ENCODE measurements around the gene DOCK3. TPM values are rescaled to one million over a fixed set of nuclear protein-coding genes. Genes with fewer than 3 reads are reported as not detected.

The DOCK3 gene
- total RNA-seq, 1 donor from 2014 or later, result 0.98 TPM

DNA sequence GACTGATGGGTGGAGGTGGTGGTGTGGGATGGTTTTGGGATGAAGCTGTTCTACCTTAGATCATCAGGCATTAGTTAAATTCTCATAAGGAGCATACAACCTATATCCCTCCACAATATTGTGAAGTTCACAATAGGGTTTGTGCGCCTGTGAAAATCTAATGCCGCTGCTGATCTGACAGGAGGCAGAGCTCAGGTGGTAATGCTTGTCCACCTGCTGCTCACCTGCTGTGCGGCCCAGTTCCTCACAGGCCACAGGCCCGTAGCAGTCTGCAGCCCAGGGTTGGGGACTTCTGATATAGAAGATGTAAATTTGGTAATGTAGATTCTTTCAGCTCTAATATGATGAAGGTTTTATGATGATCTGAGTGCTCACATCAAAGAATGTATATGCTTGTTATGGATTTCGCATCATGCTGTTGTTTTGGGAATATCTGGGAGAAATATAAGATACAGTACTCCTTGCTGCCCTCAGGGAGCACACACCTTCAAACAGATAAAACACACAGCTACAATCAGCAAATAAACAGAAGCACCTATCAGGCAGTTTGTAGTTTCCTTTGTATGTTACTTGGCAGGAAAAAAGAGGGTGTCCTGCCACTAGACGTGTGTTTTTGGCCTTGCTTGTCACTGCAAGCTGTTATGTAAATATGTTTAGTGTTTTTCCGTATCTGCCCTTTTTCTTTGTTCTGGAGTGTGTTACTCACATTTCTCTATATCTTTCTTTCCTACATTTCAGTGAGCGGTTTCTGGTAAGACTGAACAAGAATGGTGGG, 471.3 kb downstream of the DOCK3 start:
- no peaks in the 10 kb centered on the region for H3K9me3 ChIP-seq
- DNase-seq (ENCODE audit: extremely low spot score in 2 of 2), result no peak
- intact Hi-C loops (cut with DNase I), result no loop called here
- H3K4me3 ChIP-seq, result no peak overlapping the region
- H3K27me3 ChIP-seq, result no peaks in the 10 kb centered on the region
- TF ChIP-seq, protein P1, sequence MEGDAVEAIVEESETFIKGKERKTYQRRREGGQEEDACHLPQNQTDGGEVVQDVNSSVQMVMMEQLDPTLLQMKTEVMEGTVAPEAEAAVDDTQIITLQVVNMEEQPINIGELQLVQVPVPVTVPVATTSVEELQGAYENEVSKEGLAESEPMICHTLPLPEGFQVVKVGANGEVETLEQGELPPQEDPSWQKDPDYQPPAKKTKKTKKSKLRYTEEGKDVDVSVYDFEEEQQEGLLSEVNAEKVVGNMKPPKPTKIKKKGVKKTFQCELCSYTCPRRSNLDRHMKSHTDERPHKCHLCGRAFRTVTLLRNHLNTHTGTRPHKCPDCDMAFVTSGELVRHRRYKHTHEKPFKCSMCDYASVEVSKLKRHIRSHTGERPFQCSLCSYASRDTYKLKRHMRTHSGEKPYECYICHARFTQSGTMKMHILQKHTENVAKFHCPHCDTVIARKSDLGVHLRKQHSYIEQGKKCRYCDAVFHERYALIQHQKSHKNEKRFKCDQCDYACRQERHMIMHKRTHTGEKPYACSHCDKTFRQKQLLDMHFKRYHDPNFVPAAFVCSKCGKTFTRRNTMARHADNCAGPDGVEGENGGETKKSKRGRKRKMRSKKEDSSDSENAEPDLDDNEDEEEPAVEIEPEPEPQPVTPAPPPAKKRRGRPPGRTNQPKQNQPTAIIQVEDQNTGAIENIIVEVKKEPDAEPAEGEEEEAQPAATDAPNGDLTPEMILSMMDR (IDR thresholded peaks at IDR 0.05), result no peak
- no peaks in the 10 kb centered on the region for H3K4me1 ChIP-seq
- H3K27ac ChIP-seq, result no peak overlapping the region
- no peaks in the 10 kb centered on the region for H3K36me3 ChIP-seq

DNA sequence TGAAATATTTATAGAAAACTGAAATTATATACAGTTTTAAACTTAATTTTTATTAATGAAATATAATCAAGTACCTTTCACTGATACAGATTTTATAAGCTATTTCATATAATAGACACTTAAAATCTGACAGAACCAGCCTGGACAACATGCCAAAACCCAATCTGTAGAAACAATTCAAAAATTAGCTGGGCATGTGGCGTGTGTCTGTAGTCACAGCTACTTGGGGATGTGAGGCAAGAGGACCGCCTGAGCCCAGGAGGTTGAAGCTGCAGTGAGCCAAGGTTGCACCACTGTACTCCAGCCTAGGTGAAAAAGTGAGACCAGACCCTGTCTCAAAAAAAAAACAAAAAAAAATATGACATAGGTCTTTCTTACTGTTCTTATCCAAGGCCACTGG, 472.1 kb downstream of the DOCK3 start:
- Histone ChIP-seq H3K4me1 (no peaks in the 10 kb centered on the region), H3K27ac (no peak overlapping the region), H3K27me3 (no peaks in the 10 kb centered on the region), H3K36me3 (no peaks in the 10 kb centered on the region), H3K9me3 (no peaks in the 10 kb centered on the region), H3K4me3 (no peak overlapping the region)
- intact Hi-C loops (cut with DNase I), result no loop called here
- DNase-seq (ENCODE audit: extremely low spot score in 2 of 2), result no peak
- TF ChIP-seq, protein P1 (IDR thresholded peaks at IDR 0.05), result no peak
- no peak for TF ChIP-seq POLR2AphosphoS5 (IDR thresholded peaks at IDR 0.05; ENCODE audit: insufficient read depth in 1 of 2, low read depth in 1 of 2)
- TF ChIP-seq POLR2A (IDR thresholded peaks at IDR 0.05), result no peak

DNA sequence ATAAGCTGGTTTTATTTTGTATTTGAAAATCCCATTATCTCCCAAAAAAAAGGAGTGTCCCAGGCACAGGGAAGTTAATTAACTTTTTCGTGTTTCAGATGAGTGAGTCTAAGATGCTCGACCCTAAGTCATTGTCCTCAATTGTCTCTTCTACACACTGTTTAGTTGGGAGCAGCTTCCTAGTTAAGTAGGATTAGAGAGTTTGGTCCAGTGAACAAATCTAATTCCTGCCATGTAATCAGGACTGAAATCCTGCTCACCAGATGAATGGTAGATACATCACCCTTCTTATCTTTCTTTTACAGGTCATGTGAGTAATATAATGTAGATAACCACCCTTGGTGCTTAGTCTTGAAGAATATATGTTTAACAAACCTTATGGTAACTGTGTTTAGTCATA, 481.4 kb downstream of the DOCK3 start:
- DNase-seq (ENCODE audit: extremely low spot score in 2 of 2), result no peak
- Histone ChIP-seq H3K9me3 (no peaks in the 10 kb centered on the region), H3K27ac (no peak overlapping the region), H3K27me3 (no peaks in the 10 kb centered on the region), H3K4me3 (no peak overlapping the region), H3K36me3 (no peaks in the 10 kb centered on the region), H3K4me1 (no peaks in the 10 kb centered on the region)
- TF ChIP-seq, protein P1 (IDR thresholded peaks at IDR 0.05), result no peak
- TF ChIP-seq POLR2A (IDR thresholded peaks at IDR 0.05) (no peak), POLR2AphosphoS5 (IDR thresholded peaks at IDR 0.05; ENCODE audit: insufficient read depth in 1 of 2, low read depth in 1 of 2) (no peak)
- intact Hi-C loops (cut with DNase I), result no loop called here

DNA sequence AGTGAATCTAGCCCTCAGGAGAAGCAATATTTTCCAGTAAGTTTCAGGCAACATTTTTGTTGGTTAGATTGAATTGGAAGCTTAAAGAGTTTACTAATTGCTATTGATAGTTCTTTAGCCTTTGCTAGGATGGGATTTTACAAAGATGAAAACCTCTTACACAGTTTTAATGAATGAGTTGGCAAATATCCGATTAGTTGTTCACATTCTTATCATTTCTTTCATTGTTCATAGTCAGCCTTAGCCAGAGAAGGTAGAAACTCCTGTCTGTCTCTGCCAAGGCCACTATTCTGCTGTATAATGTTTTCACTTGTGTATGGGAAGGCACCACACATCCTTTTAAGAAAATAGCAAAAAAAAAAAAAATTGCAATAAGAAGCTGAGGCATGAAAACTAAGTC, 488.3 kb downstream of the DOCK3 start:
- TF ChIP-seq POLR2A (IDR thresholded peaks at IDR 0.05), result no peak
- no peak for TF ChIP-seq POLR2AphosphoS5 (IDR thresholded peaks at IDR 0.05; ENCODE audit: insufficient read depth in 1 of 2, low read depth in 1 of 2)
- TF ChIP-seq, protein P1 (IDR thresholded peaks at IDR 0.05), result no peak
- intact Hi-C loops (cut with DNase I), result no loop called here
- H3K36me3 ChIP-seq, result no peaks in the 10 kb centered on the region
- DNase-seq (ENCODE audit: extremely low spot score in 2 of 2), result no peak
- H3K27me3 ChIP-seq, result no peaks in the 10 kb centered on the region
- no peaks in the 10 kb centered on the region for H3K9me3 ChIP-seq
- H3K4me1 ChIP-seq, result no peaks in the 10 kb centered on the region
- H3K4me3 ChIP-seq, result no peak overlapping the region
- no peak overlapping the region for H3K27ac ChIP-seq

DNA sequence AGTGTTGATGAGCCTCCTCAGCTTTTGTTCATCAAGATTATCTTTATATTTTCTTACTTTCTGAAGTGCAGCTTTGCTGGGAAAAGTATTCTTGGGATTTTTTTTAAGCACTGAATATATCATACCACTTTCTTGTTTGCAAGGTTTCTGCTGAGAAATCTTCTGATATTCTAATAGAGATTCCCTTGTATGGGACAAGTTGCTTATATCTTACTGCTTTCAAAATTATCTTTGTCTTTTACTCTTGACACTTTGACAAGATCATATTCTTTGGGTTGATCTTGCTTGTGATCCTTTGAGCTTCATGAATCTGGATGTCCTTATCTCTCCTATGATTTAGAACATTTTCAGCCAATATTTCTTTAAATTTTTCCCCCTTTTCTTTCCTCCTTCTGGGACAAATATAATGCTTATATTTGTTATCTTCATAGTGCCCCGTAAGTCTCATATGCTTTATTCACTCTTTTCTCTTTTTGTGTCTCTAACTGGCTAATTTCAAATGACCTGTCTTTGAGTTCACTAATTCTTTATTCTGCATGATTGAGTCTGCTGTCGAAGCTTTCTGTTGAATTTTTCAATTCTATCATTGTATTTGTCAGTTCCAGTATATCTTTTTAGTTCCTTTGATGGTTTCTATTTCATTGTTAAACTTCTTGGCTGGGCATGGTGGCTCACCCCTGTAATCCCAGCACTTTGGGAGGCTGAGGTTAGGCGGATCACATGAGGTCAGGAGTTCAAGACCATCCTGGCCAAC, 499.0 kb downstream of the DOCK3 start:
- DNase-seq (ENCODE audit: extremely low spot score in 2 of 2), result no peak
- TF ChIP-seq POLR2AphosphoS5 (IDR thresholded peaks at IDR 0.05; ENCODE audit: insufficient read depth in 1 of 2, low read depth in 1 of 2) (no peak), POLR2A (IDR thresholded peaks at IDR 0.05) (no peak)
- TF ChIP-seq, protein P1 (IDR thresholded peaks at IDR 0.05), result no peak
- H3K9me3 ChIP-seq, result peaks cover 13% of the 10 kb centered on the region
- no peak overlapping the region for H3K27ac ChIP-seq
- intact Hi-C loops (cut with DNase I), result no loop called here
- no peak overlapping the region for H3K4me3 ChIP-seq
- no peaks in the 10 kb centered on the region for H3K36me3 ChIP-seq
- H3K4me1 ChIP-seq, result no peaks in the 10 kb centered on the region
- H3K27me3 ChIP-seq, result no peaks in the 10 kb centered on the region

Measured in vagina (tissue), 2 donors.